ENCODE results near the gene LRRFIP1. TPM values are rescaled to one million over a fixed set of nuclear protein-coding genes. Genes with fewer than 3 reads are reported as not detected.

LRRFIP1 gene
- total and polyA plus RNA-seq, 8 donors, result 104 to 160 (median 122) TPM

- Histone ChIP-seq H3K4me3 (peak overlapping the region in 1 of 2 donors; percentile 40), H3K27ac (peak overlapping the region; percentile 72 to 97), H3K27me3 (no peaks in the 10 kb centered on the region), H3K4me1 (peaks cover 48 to 57% of the 10 kb centered on the region in 2 donors), H3K9me3 (no peaks in the 10 kb centered on the region), H3K36me3 (no peaks in the 10 kb centered on the region)
- DNase-seq (peak in 3 of 4 donors; percentile 80 to 96 (median 86)), ATAC-seq (peak; percentile 52)
- TF ChIP-seq, protein P1, sequence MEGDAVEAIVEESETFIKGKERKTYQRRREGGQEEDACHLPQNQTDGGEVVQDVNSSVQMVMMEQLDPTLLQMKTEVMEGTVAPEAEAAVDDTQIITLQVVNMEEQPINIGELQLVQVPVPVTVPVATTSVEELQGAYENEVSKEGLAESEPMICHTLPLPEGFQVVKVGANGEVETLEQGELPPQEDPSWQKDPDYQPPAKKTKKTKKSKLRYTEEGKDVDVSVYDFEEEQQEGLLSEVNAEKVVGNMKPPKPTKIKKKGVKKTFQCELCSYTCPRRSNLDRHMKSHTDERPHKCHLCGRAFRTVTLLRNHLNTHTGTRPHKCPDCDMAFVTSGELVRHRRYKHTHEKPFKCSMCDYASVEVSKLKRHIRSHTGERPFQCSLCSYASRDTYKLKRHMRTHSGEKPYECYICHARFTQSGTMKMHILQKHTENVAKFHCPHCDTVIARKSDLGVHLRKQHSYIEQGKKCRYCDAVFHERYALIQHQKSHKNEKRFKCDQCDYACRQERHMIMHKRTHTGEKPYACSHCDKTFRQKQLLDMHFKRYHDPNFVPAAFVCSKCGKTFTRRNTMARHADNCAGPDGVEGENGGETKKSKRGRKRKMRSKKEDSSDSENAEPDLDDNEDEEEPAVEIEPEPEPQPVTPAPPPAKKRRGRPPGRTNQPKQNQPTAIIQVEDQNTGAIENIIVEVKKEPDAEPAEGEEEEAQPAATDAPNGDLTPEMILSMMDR (IDR thresholded peaks at IDR 0.05), result peak; percentile 54 to 63
- intact Hi-C loops (cut with DNase I), result loop anchor here in 1 of 2 donors (5.0 kb wide), 1 partner anchor 69 kb away; no protein-coding TSS in a partner anchor
Observed at GRCh38 chr2:237673130-237674001, 46.0 kb downstream of the LRRFIP1 start.

- DNase-seq (peak; percentile 78 to 96 (median 94)), ATAC-seq (peak; percentile 90)
- peak overlapping the region in 1 of 2 donors; percentile 24 for H3K4me3 ChIP-seq
- peaks cover 52 to 71% of the 10 kb centered on the region in 2 donors for H3K4me1 ChIP-seq
- no peaks in the 10 kb centered on the region for H3K27me3 ChIP-seq
- peak overlapping the region; percentile 72 to 97 for H3K27ac ChIP-seq
- intact Hi-C loops (cut with DNase I), result loop anchor here in 1 of 2 donors (5.0 kb wide), 1 partner anchor 67 kb away; no protein-coding TSS in a partner anchor
- H3K36me3 ChIP-seq, result no peaks in the 10 kb centered on the region
- no peaks in the 10 kb centered on the region for H3K9me3 ChIP-seq
- TF ChIP-seq, protein P1 (IDR thresholded peaks at IDR 0.05), result peak in 1 of 2 donors; percentile 31
Observed at GRCh38 chr2:237674731-237675276, 47.4 kb downstream of the LRRFIP1 start.

GRCh38 chr2:237675316-237675715 is 47.9 kb downstream of the LRRFIP1 start:
- H3K9me3 ChIP-seq, result no peaks in the 10 kb centered on the region
- intact Hi-C loops (cut with DNase I), result no loop called here
- no peaks in the 10 kb centered on the region for H3K36me3 ChIP-seq
- peaks cover 52 to 74% of the 10 kb centered on the region in 2 donors for H3K4me1 ChIP-seq
- TF ChIP-seq, protein P1 (IDR thresholded peaks at IDR 0.05), result no peak
- peak overlapping the region; percentile 72 to 97 for H3K27ac ChIP-seq
- no peak for ATAC-seq
- no peak for DNase-seq
- H3K4me3 ChIP-seq, result peak overlapping the region in 1 of 2 donors; percentile 24
- no peaks in the 10 kb centered on the region for H3K27me3 ChIP-seq

- H3K4me3 ChIP-seq, result no peak overlapping the region
- H3K36me3 ChIP-seq, result no peaks in the 10 kb centered on the region
- intact Hi-C loops (cut with DNase I), result no loop called here
- peaks cover 24 to 64% of the 10 kb centered on the region in 2 donors for H3K4me1 ChIP-seq
- DNase-seq (no peak), ATAC-seq (peak; percentile 11)
- peak overlapping the region in 1 of 2 donors; percentile 10 for H3K27ac ChIP-seq
- H3K27me3 ChIP-seq, result no peaks in the 10 kb centered on the region
- no peaks in the 10 kb centered on the region for H3K9me3 ChIP-seq
- TF ChIP-seq, protein P1 (IDR thresholded peaks at IDR 0.05), result no peak
Observed at GRCh38 chr2:237680702-237681478, 53.5 kb downstream of the LRRFIP1 start.
